GM21576 (cell line): ENCODE data around the gene NCMAP.
"Not testable (repeated sequence)": the region's sequence is repeated elsewhere in the genome, so short reads cannot be mapped to it uniquely, and the experiment has no call there.

Experiments used
- ATAC-seq: cut with Tn5 transposase; IDR thresholded peaks from one replicate; pipeline ENCODE4 v1.9.1; 2021; ENCODE audit warnings: mild to moderate bottlenecking, moderate library complexity; ENCODE audit not compliant: unreplicated experiment

Gene NCMAP, protein sequence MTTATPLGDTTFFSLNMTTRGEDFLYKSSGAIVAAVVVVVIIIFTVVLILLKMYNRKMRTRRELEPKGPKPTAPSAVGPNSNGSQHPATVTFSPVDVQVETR

DNA sequence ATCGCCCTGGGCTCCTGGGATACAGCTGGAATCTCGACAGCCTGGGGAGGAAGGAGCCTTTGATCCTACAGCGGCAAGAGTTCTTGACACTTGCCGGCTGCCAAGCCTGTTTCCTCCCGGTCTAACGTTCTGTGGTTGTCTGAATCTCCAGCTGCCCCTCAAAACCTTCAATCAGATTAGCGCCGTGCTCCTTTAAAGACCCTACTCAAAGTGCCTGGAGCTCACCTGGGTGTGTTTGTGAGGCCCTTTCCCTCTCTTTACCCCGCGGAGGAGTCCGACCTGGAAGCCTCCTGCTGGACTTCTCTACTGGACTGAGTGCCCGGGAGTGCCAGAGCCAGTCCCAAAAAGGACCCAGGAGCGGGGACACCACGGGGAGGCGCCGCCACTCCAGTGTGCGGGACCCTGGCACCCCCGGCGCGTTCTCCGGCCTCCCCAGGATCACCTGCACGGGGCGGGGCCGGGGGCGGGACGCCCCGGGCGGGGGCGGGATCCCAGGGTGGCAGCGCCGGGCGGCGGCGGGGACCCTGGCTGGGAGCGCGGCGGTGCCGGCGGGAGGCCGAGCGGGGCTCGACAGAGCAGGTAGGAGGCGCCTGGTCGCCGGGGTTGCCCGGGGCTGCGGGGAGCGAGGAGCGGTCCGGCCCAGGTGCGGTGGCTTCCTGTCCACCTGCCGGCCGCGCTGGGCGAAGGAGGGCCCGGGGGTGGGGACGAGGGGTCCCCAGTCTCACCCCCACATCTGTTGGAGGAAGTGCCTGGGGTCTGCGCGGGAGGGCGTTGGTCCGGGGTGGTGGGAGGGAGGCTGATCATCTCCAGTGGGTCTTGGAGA is at the start of gene NCMAP:
Gene NCMAP, plus strand, starts transcription at position 497 of the 823 bp plus-strand sequence. CDS start 39,344 bp downstream, outside the sequence.
- no peak for ATAC-seq

DNA sequence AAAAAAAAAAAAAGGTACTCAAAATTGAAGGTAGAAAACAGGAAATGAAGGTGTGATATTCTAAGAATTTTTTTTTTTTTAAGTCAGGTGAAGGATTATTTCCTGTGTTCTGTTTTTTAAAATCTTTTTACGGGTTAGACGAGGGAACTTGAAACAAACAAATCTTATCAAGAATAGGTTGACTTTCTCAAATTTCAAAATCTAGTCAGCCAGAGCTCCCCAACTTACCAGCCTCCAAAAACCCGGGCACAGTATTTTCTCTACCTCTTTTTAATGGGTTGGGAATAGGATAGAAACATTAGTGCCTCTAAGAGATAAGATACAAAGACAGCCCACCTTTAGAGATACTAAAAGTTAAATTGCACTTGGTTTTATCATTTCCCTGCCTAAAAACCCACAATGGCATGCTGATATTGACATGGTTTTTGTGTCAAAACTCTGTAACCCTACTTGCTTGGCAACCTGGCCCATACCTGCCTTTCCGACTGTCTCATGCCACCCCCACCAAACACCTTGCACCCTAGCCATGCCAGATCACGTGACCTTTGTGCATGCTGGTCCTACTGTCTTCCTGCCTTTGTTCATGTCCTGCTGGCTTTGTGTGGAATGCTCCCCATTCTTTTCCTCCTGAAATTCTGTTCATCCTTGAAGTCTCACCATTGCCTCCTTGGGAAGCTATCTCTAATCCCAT is 49.1 kb upstream of the NCMAP start:
- no peak for ATAC-seq

- no peak for ATAC-seq
These were observed 48.5 kb upstream of the NCMAP start for GRCh38 chr1:24507405-24507804.

- no peak for ATAC-seq
These were observed 47.0 kb upstream of the NCMAP start for GRCh38 chr1:24508911-24509310.

DNA sequence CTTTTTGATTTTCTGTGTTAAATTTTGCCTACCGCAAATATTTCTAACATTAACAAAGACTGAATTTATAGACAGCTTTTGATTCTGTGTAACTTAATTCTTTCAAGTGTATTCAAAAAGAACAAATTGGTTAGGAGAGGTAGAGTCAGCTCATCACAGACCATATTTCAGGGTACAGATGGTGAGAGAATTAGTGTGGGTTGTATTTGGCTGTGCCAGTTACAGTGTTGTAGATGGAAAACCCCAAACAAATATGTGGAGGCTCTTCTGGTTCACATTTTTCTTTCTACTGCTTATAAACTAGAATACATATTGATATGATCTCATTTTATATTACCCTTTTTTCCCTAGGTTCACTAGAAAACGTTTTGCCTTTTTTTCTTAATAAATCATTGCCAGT is 42.2 kb upstream of the NCMAP start:
- no peak for ATAC-seq

- no peak for ATAC-seq
These were observed 40.9 kb upstream of the NCMAP start for GRCh38 chr1:24514946-24515345.

DNA sequence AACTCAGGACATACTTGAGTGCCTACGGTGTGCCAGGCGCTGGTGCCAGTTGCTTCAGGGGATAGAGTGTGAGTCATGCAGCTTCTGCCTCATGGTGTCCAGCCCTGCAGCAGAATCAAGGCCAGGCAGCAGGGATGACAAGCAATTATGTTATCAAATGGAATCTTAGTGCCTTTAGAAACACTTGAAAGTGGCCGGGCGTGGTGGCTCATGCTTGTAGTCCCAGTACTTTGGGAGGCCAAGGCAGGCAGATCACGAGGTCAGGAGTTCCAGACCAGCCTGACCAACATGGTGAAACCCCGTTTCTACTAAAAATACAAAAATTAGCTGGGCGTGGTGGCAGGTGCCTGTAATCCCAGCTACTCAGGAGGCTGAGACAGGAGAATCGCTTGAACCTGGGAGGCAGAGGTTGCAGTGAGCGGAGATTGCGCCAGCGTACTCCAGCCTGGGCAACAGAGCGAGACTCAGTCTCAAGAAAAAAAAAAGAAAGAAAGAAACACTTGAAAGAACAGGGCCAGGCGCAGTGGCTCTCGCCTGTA is 40.1 kb upstream of the NCMAP start:
- ATAC-seq, result not testable (repeated sequence)

DNA sequence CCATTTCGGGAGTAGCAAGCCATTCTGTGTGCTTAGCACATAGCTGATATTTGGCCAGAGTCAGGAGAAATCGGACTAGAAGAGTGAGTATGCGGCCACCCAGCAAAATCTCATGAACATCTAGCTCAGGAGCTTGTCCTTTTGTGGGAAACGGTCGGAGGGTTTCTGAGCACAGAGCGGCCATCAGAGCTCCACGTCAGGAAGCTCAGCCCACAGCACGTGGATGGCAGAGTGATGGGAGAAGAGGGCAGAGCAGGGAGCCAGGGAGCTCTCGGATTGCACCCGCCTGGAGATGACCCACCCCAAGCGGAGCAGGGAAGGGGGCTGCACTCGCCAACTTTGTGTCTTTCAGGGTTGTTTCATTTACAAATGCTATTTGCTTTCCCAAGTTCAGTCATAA is 39.4 kb upstream of the NCMAP start:
- ATAC-seq, result no peak

GRCh38 chr1:24517898-24518297 is 38.0 kb upstream of the NCMAP start:
- no peak for ATAC-seq

- not testable (repeated sequence) for ATAC-seq
These were observed 35.6 kb upstream of the NCMAP start for GRCh38 chr1:24520282-24520681.

DNA sequence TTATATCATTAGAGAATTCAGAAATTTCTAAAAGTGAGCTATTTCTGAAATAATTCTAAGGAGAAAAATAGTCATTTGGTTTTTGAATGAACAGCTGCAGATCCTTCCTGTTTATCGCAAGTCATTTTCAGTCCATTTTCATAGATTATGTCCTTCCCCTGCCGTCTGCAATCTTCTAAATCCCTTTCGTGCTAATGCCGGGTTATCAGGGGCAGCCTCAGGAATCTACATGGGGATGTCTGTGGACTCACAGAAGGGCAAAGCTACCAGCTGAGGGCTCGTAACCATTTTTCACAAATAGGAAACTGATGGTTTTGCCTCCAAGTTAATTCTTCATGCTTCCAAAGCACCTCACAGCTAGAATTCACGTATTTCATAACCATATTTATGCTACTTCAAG is 30.3 kb upstream of the NCMAP start:
- no peak for ATAC-seq

- ATAC-seq, result no peak
These were observed 29.8 kb upstream of the NCMAP start for GRCh38 chr1:24526045-24526444.

GRCh38 chr1:24526940-24527542 is 28.8 kb upstream of the NCMAP start:
- ATAC-seq, result no peak

DNA sequence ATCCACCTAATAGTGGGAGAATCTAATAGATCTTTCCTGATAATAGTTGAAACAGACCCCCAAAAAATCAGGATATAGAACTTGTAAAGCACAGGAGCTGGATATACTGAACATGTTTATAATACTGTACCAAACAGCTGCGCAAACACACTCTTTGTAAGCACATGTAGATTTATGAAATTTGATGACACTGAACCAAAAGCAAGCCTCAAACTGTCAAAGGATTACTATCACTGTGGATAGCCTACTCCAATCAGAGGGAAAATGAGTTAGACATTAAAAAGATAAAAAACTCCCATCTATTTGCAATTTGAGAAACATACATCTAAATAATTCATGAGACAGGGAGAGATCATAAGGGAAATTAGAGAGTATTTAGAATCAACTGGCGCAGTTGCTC is 27.1 kb upstream of the NCMAP start:
- no peak for ATAC-seq

DNA sequence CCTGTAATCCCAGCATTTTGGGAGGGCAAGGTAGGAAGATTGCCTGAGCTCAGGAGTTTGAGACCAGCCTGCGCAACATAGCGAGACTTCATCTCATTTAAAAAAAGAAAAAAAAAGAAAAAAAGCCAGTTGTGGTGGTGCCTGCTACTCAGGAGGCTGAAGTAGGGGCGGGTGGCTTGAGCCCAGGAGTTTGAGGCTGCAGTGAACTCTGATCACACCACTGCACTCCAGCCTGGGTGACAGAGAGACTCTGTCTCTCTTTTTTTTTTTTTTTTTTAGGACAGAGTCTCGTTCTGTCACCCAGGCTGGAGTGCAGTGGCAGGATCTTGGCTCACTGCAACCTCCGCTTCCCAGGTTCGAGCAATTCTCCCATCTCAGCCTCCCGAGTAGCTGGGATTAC is 26.6 kb upstream of the NCMAP start:
- not testable (repeated sequence) for ATAC-seq

DNA sequence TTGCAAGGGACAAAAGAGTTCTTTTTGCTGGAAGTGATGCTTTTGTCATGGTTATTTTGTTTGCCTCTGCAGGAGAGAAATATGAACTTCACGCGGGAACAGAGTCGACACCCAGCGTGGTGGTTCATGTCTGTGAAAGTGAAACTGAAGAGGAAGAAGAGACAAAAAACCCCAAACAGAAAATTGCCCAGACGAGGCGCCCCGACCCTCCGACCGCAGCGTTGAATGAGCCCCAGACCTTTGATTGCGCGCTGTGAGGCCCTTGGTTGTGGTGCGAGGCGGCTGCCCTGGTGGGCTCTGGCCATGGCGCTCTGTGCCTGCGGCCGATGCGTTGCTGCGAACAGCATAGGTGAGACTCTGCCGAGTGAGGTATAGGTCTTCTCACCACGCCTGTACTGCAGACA is 20.9 kb upstream of the NCMAP start:
- ATAC-seq, result no peak

DNA sequence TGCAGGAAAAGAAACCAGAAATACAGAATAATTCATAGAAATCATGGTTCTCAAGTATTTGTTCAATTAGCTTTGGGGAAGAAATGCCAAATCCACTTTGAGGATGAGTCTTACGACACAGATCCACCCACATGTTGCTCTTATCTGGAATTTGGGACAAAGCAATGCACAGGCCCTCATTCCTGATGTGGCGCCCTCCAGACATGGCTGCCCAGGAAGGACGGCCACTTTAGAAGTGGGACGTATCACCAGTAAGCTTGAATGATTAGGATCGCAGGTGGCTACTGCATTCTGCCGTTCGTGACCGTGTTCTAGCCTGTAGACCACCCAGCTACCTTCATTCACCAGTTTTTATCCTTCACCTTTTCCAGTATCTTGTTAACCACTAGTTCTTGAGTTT is 20.1 kb upstream of the NCMAP start:
- no peak for ATAC-seq

DNA sequence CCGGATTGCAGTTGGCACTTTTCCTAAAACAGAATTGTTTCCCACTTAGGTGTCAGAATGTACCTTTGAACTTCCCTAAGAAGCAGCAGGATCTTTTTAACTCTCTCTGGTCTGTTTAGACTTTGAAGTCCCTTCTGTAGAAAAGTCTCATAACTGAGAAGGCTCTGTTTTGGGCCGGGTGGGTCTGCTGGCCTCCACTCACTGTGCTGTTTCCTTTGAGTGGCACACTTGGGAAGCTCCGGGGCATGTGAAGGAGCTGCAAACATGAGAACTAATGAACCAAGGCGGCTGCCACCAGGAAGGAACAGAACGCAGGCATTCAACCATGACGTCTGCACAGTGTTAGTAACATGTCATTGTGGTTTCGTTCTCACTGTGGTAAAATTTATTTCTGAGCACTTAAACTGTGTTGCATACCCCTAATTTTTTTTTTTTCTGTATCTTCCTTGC is 19.5 kb upstream of the NCMAP start:
- no peak for ATAC-seq

- no peak for ATAC-seq
These were observed 15.6 kb upstream of the NCMAP start for GRCh38 chr1:24540051-24540905.

DNA sequence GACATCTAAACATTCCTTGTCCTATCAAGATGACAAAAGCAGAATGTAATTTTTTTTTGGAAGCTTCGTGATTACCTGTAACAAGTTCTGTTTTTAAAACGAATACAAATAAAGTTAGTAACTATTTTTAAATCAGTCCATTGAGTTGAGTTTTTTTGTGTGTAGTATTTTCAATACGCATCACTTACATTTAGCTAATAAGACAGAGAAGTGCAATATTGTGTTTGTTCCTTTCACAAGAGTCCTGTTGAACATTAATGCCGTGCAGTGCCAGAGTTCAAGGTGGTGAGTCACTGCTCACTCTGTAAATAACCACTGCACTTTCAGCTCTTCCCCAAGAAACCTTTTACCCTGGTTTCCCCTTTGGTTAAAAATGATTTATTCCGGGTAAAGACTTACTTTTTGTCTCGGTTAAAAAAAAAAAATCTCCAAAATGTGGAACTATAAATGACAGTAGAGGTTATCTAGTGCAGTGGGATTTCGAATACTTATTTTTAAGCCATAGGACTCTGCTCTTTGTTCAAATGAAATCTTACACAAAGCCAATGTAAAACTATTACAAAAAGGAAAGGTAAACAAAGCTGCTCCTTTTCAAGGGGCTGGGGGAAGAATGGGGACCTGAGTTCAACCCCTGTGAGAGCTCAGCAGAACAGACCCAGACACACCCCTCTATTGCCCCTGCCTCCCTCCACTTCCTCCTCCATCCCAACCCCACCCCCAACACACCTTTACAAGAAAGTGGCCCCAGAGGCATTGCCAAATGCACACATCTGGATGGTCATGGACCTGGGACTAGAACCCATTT is 14.8 kb upstream of the NCMAP start:
- ATAC-seq, result no peak
